GM23248 (cell line): ENCODE measurements around the gene TOLLIP.

Experiments used
- EZH2 ChIP-seq: fragments of 200-600 bp; sonication (generic); IDR thresholded peaks from 2 replicates; pipeline ENCODE4 v1.6.1; 2018; ENCODE audit warnings: antibody characterized with exemption, mild to moderate bottlenecking; ENCODE audit not compliant: insufficient read depth, poor library complexity, severe bottlenecking
- EZH2phosphoT487 ChIP-seq: fragments of 200-600 bp; sonication (generic); IDR thresholded peaks from 2 replicates; pipeline ENCODE4 v1.6.1; 2018; ENCODE audit warnings: antibody characterized with exemption, moderate library complexity, mild to moderate bottlenecking, low read depth; ENCODE audit not compliant: insufficient read depth

DNA sequence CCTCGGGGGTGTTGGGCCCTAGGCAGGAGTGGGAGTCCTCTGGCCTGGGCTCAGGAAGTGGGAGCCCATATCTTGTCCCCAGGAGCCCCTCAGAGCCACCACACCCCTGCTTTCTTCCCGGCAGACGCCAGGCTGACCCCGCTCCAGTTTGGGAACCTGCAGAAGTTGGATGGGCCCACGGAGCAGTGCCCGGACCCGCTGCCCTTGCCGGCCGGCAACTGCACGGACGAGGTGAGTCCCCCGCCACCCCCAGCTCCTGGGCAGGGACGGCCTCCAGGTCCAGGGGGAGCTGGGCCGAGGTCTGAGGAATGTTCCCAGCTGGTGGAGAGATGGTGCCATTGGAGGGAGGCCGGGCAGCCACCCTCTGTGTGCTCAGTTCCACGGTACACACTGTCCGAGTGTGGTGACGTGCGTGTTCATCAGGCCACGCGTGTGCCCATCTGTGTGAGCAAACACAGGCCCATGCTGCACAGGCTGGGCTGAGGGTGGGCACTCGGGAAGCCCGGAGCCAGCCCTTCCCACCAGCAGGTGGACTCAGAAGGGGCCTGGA, 81.8 kb downstream of the TOLLIP start:
- no peak for TF ChIP-seq EZH2
- no peak for TF ChIP-seq EZH2phosphoT487
